K562 (cell line): ENCODE measurements around the gene PAN3. TPM values are rescaled to one million over a fixed set of nuclear protein-coding genes. Genes with fewer than 3 reads are reported as not detected.

Experiments
- ATAC-seq: fragments of 200-7000 bp; cut with Tn5 transposase; 3 replicates; pipeline ENCODE4 v1.9.1; 2020; ENCODE audit warnings: moderate library complexity
- BruUV-seq: library from RNA; stranded (reverse); fragments of 400-500 nt; replicated peaks from 2 replicates; lab custom pipeline; 2021; lab: Mats Ljungman, UMichigan
- CTCF ChIA-PET: fragments of 300-600 bp; formaldehyde crosslinking; extraction: SDS; loops from one replicate; lab custom pipeline; 2021; ENCODE audit warnings: low intra/inter-chr PET ratio; lab: Yijun Ruan, JAX
- POLR2A ChIA-PET: fragments of 300-600, 350-650 bp; sonication (Branson Sonifier 250); formaldehyde crosslinking; extraction: SDS; loops from one replicate; lab custom pipeline; 2021; ENCODE audit warnings: antibody characterized with exemption, inconsistent platforms; lab: Yijun Ruan, JAX
- DNase-seq, 4 experiments: peaks; one replicate each; pipeline versions ENCODE4 v3.0.0 to v3.0.0-alpha.2; 2011 to 2018; ENCODE audit warnings: low spot score in 3 of 4, mixed read lengths in 3 of 4; ENCODE audit errors: extremely low read depth in 1 of 4
- FAIRE-seq: peaks from 2 replicates; lab custom pipeline; 2011; peaks lifted over from hg19 to GRCh38; lab: Jason Lieb, UNC
- H2AFZ ChIP-seq: 2 replicates; pipeline ENCODE4 v1.6.0; 2011; ENCODE audit warnings: low read depth, low read length, control low read depth, inconsistent platforms
- H3K27ac ChIP-seq: fragments of 200-600 bp; 3 replicates; pipeline ENCODE4 v1.8.0; 2011; ENCODE audit warnings: low read depth, mild to moderate bottlenecking, control low read depth, inconsistent platforms, low read length, moderate library complexity, mixed read lengths; ENCODE audit errors: extremely low read depth
- H3K27me3 ChIP-seq, 2 experiments: fragments of 300-600 bp in 1 of 2; 2 replicates in 1 of 2; 3 replicates in 1 of 2; pipeline versions ENCODE4 v1.6.0 to v1.8.0; 2011; ENCODE audit warnings: inconsistent platforms in 2 of 2, low read length in 2 of 2, mild to moderate bottlenecking in 1 of 2, mixed read lengths in 1 of 2, moderate library complexity in 1 of 2; ENCODE audit not compliant: control insufficient read depth in 2 of 2, insufficient read depth in 2 of 2
- H3K36me3 ChIP-seq: fragments of 300-600 bp; 3 replicates; pipeline ENCODE4 v1.8.0; 2011; ENCODE audit warnings: mild to moderate bottlenecking, low read length, inconsistent platforms; ENCODE audit not compliant: control insufficient read depth, insufficient read depth
- H3K4me1 ChIP-seq, 2 experiments: fragments of 200-600 bp in 1 of 2; replicated peaks in 1 of 2; 2 replicates in 1 of 2; 3 replicates in 1 of 2; pipeline versions ENCODE4 v1.5.1 to v1.8.0; 2011; ENCODE audit warnings: inconsistent platforms in 2 of 2, low read length in 2 of 2, mild to moderate bottlenecking in 1 of 2, mixed read lengths in 1 of 2, moderate library complexity in 1 of 2; ENCODE audit not compliant: control insufficient read depth in 2 of 2, insufficient read depth in 2 of 2
- H3K4me2 ChIP-seq: 2 replicates; pipeline ENCODE4 v1.6.1; 2011; ENCODE audit warnings: low read length, control low read depth, inconsistent platforms, mixed read lengths; ENCODE audit not compliant: insufficient read depth
- H3K4me3 ChIP-seq: fragments of 200-600 bp; sonication (generic), shearing (Covaris generic); 2 replicates; pipeline ENCODE4 v1.5.1; 2016; ENCODE audit warnings: control low read depth, inconsistent platforms
- H3K79me2 ChIP-seq: fragments of 200-600 bp; 3 replicates; pipeline ENCODE4 v1.8.0; 2011; ENCODE audit warnings: low read length, inconsistent platforms; ENCODE audit not compliant: control insufficient read depth, insufficient read depth
- H3K9ac ChIP-seq, 2 experiments: 2 replicates each; pipeline versions ENCODE4 v1.6.0 to v1.6.1; 2011; ENCODE audit warnings: low read depth in 2 of 2, low read length in 2 of 2, control low read depth in 1 of 2, inconsistent platforms in 1 of 2, mild to moderate bottlenecking in 1 of 2, mixed read lengths in 1 of 2; ENCODE audit not compliant: insufficient read depth in 1 of 2
- H3K9me1 ChIP-seq: one replicate; pipeline ENCODE4 v1.6.0; 2011; ENCODE audit warnings: inconsistent platforms, mild to moderate bottlenecking, low read length, moderate library complexity; ENCODE audit not compliant: control insufficient read depth, insufficient read depth
- H3K9me3 ChIP-seq: replicated peaks from 2 replicates; pipeline ENCODE4 v1.5.1; 2011; ENCODE audit warnings: low read depth, low read length, inconsistent platforms; ENCODE audit not compliant: control insufficient read depth, insufficient read depth
- H4K20me1 ChIP-seq: replicated peaks from 2 replicates; pipeline ENCODE4 v1.6.1; 2011; ENCODE audit warnings: low read length, inconsistent platforms, mixed read lengths; ENCODE audit not compliant: control insufficient read depth, insufficient read depth
- ETS2 ChIP-seq: IDR thresholded peaks from 2 replicates; pipeline ENCODE4 v1.6.1; 2016; ENCODE audit warnings: borderline replicate concordance, missing genetic modification characterization, mild to moderate bottlenecking, moderate library complexity, missing compliant biosample characterization; ENCODE audit not compliant: poor library complexity, severe bottlenecking
- GTF2A2 ChIP-seq: IDR thresholded peaks from 2 replicates; pipeline ENCODE4 v1.6.1; 2016; ENCODE audit warnings: mild to moderate bottlenecking, missing genetic modification characterization, missing compliant biosample characterization
- KLF13 ChIP-seq: fragments of 450-650 bp; IDR thresholded peaks from 2 replicates; pipeline ENCODE4 v1.6.1; 2016; ENCODE audit warnings: missing genetic modification characterization, low read depth, mild to moderate bottlenecking, missing compliant biosample characterization, moderate library complexity, borderline replicate concordance
- TGIF2 ChIP-seq: sonication (generic); formaldehyde crosslinking; IDR thresholded peaks from 2 replicates; pipeline ENCODE4 v1.8.1; 2022; ENCODE audit warnings: mild to moderate bottlenecking, missing genetic modification reagents, moderate library complexity
- ZNF121 ChIP-seq: sonication (generic); formaldehyde crosslinking; conservative IDR thresholded peaks from 2 replicates; pipeline ENCODE4 v1.8.0; 2022; ENCODE audit warnings: missing genetic modification reagents
- ZNF280A ChIP-seq: fragments of 450-650 bp; IDR thresholded peaks from 2 replicates; pipeline ENCODE4 v1.6.1; 2018; ENCODE audit warnings: mild to moderate bottlenecking, low read depth; ENCODE audit not compliant: partially characterized antibody
- ZNF766 ChIP-seq: fragments of 200-800 bp; sonication (Bioruptor generic); conservative IDR thresholded peaks from 2 replicates; pipeline ENCODE4 v1.6.1; 2016; ENCODE audit warnings: missing genetic modification characterization, missing compliant biosample characterization
- WGBS: fragments of 100-300 bp; shearing (Covaris generic); methylation state at CpG from one replicate; pipeline ENCODE4 v1.1.6; 2016; ENCODE audit warnings: low coverage, mixed read lengths; ENCODE audit not compliant: insufficient coverage; ENCODE audit errors: missing lambda C conversion rate; 5-methylcytosine and 5-hydroxymethylcytosine counted together
- in situ Hi-C: fragments of 300-500 bp; cut with MboI; formaldehyde crosslinking; loops from 4 replicates; pipeline ENCODE4 v1.15.0; 2018; ENCODE audit warnings: inconsistent platforms, mixed read lengths
- intact Hi-C: fragments of 100-400 bp; cut with micrococcal nuclease; formaldehyde crosslinking; loops from 2 replicates; pipeline ENCODE4 v1.14.2; 2022
- polyA plus RNA-seq, 8 experiments: library from polyadenylated mRNA; depleted of rRNA in 4 of 8; stranded (reverse) in 5 of 8; unstranded in 3 of 8; fragments of >200 nt; fragmentation: Nextera tagmentation in 2 of 8; fragmentation: Illumina TruSeq in 1 of 8; extraction: Ambion mirVana in 2 of 8; extraction: Trizol in 1 of 8; gene quantifications; 2 replicates each; pipeline versions ENCODE4 v1.2.1 to v1.2.3, GENCODE V29; 2011 to 2014; ENCODE audit warnings: inconsistent platforms in 1 of 8, missing spikeins in 1 of 8
- total RNA-seq, 7 experiments: library from RNA; depleted of rRNA in 6 of 7; stranded (reverse); fragments of >200 nt in 6 of 7; fragmentation: Illumina TruSeq in 2 of 7; extraction: Trizol in 2 of 7; gene quantifications; 2 replicates each; pipeline versions ENCODE4 v1.2.1 to v1.2.3, GENCODE V29; 2011 to 2021; ENCODE audit warnings: low replicate concordance in 1 of 7

The PAN3 gene
- total and polyA plus RNA-seq, 9 of the 15 experiments (the other 6 are each of a cell fraction or from before 2014, with no cell fraction given): 7.2 to 19.9 (median 11.6) TPM

GRCh38 chr13:28231642-28232041, 93.3 kb downstream of the PAN3 start:
- no peak overlapping the region for H3K4me2 ChIP-seq
- H3K36me3 ChIP-seq: peaks cover 2% of the 10 kb centered on the region; the same call in 1 of the 3 replicates
- in situ Hi-C loops (no loop called here), intact Hi-C loops (no loop called here)
- no peak overlapping the region for H3K27ac ChIP-seq
- H4K20me1 ChIP-seq: no peaks in the 10 kb centered on the region
- TF ChIP-seq ZNF121 (CRISPR knock-in tag) (peak; percentile 41; the same call in 1 of the 2 replicates), GTF2A2 (tag) (no peak)
- no peak overlapping the region for H2AFZ ChIP-seq
- no peak overlapping the region for H3K4me3 ChIP-seq
- 100% methylated on average over 3 of the region's 3 CpGs for WGBS
- DNase-seq (no peak), ATAC-seq (no peak), FAIRE-seq (no peak)
- no peaks in the 10 kb centered on the region; a peak in 1 of 5 replicates for H3K4me1 ChIP-seq
- POLR2A ChIA-PET: interaction anchor here (0.5 kb wide), 1 partner anchor 450 kb away, joined by 3 read pairs; no protein-coding TSS in a partner anchor
- CTCF ChIA-PET: no interaction called here
- H3K27me3 ChIP-seq: no peaks in the 10 kb centered on the region
- no peaks in the 10 kb centered on the region for H3K9me1 ChIP-seq
- no peaks in the 10 kb centered on the region for H3K9me3 ChIP-seq
- no peaks in the 10 kb centered on the region for H3K79me2 ChIP-seq
- BruUV-seq: no TSS peak
- no peak overlapping the region for H3K9ac ChIP-seq

- Histone ChIP-seq H3K4me3 (no peak overlapping the region), H3K27me3 (no peaks in the 10 kb centered on the region), H3K4me2 (no peak overlapping the region), H3K4me1 (no peaks in the 10 kb centered on the region), H3K9ac (no peak overlapping the region), H4K20me1 (no peaks in the 10 kb centered on the region), H3K27ac (no peak overlapping the region), H3K79me2 (no peaks in the 10 kb centered on the region), H3K9me3 (no peaks in the 10 kb centered on the region), H3K9me1 (no peaks in the 10 kb centered on the region), H2AFZ (no peak overlapping the region), H3K36me3 (no peaks in the 10 kb centered on the region; the same call in 2 of the 3 replicates)
- ATAC-seq (no peak), DNase-seq (no peak), FAIRE-seq (no peak)
- intact Hi-C loops: no loop called here
- ChIA-PET POLR2A (no interaction called here), CTCF (no interaction called here)
- TF ChIP-seq TGIF2 (no peak), ZNF766 (CRISPR knock-in tag) (no peak), ZNF280A (no peak), ETS2 (no peak), KLF13 (no peak)
- WGBS: 100% methylated on average over 2 of the region's 2 CpGs
- in situ Hi-C loops: no loop called here
- BruUV-seq: no TSS peak
Measured at GRCh38 chr13:28237944-28238343, 99.6 kb downstream of the PAN3 start.
